Erythroblast (primary cell): Measurements from ENCODE around the gene CELSR3.

Source experiments
- GATA1 ChIP-seq: IDR thresholded peaks from 2 replicates; pipeline ENCODE4 v1.6.1; 2011; ENCODE audit warnings: low read depth, mild to moderate bottlenecking, control low read depth, low read length, moderate library complexity
- POLR2A ChIP-seq: IDR thresholded peaks from 2 replicates; pipeline ENCODE4 v1.6.1; 2011; ENCODE audit warnings: mild to moderate bottlenecking, low read length

- TF ChIP-seq POLR2A, result no peak
- TF ChIP-seq GATA1, result no peak
These were observed 15.0 kb downstream of the CELSR3 start for GRCh38 chr3:48647714-48648113.
